Measurements from ENCODE around the gene CELF1.

- no peak for TF ChIP-seq CTCF (conservative IDR thresholded peaks at IDR 0.05 in 1 of 2, IDR thresholded peaks at IDR 0.05 in 1 of 2; ENCODE audit: low read depth in 1 of 2, low read length in 2 of 2)
- no peak for TF ChIP-seq EZH2 (IDR thresholded peaks at IDR 0.05; ENCODE audit: low read length, missing control alignments)
Observed at GRCh38 chr11:47488674-47489394, 64.1 kb downstream of the CELF1 start.

Measured in fibroblast of lung (primary cell).